ENCODE data around the gene MYRFL. TPM values are rescaled to one million over a fixed set of nuclear protein-coding genes. Genes with fewer than 3 reads are reported as not detected.

The MYRFL gene
- polyA plus RNA-seq, 3 donors: 1.6 to 4.9 (median 3.2) TPM

- no peak for DNase-seq (ENCODE audit: extremely low read depth in 1 of 11, low read depth in 9 of 11, low spot score in 4 of 11)
Observed at GRCh38 chr12:69918287-69918686, 93.3 kb downstream of the MYRFL start.

- no peak for DNase-seq (ENCODE audit: extremely low read depth in 1 of 11, low read depth in 9 of 11, low spot score in 4 of 11)
Observed at GRCh38 chr12:69919495-69919894, 94.5 kb downstream of the MYRFL start.

- no peak for DNase-seq (ENCODE audit: extremely low read depth in 1 of 11, low read depth in 9 of 11, low spot score in 4 of 11)
Observed at GRCh38 chr12:69921831-69922230, 96.8 kb downstream of the MYRFL start.

- no peak for DNase-seq (ENCODE audit: extremely low read depth in 1 of 11, low read depth in 9 of 11, low spot score in 4 of 11)
Observed at GRCh38 chr12:69922999-69923398, 98.0 kb downstream of the MYRFL start.

GRCh38 chr12:69925291-69925690 is 100.3 kb downstream of the MYRFL start:
- no peak for DNase-seq (ENCODE audit: extremely low read depth in 1 of 11, low read depth in 9 of 11, low spot score in 4 of 11)

- no peak for DNase-seq (ENCODE audit: extremely low read depth in 1 of 11, low read depth in 9 of 11, low spot score in 4 of 11)
Observed at GRCh38 chr12:69927164-69927563, 102.1 kb downstream of the MYRFL start.

GRCh38 chr12:69929125-69929524 is 104.1 kb downstream of the MYRFL start:
- no peak for DNase-seq (ENCODE audit: extremely low read depth in 1 of 11, low read depth in 9 of 11, low spot score in 4 of 11)

- DNase-seq (ENCODE audit: extremely low read depth in 1 of 11, low read depth in 9 of 11, low spot score in 4 of 11): no peak
Observed at GRCh38 chr12:69929531-69929930, 104.5 kb downstream of the MYRFL start.

- DNase-seq (ENCODE audit: extremely low read depth in 1 of 11, low read depth in 9 of 11, low spot score in 4 of 11): no peak
Observed at GRCh38 chr12:69931569-69931968, 106.5 kb downstream of the MYRFL start.

- DNase-seq (ENCODE audit: extremely low read depth in 1 of 11, low read depth in 9 of 11, low spot score in 4 of 11): no peak
Observed at GRCh38 chr12:69932154-69932553, 107.1 kb downstream of the MYRFL start.

- no peak for DNase-seq (ENCODE audit: extremely low read depth in 1 of 11, low read depth in 9 of 11, low spot score in 4 of 11)
Observed at GRCh38 chr12:69932676-69933552, 107.9 kb downstream of the MYRFL start.

- no peak for DNase-seq (ENCODE audit: extremely low read depth in 1 of 11, low read depth in 9 of 11, low spot score in 4 of 11)
Observed at GRCh38 chr12:69934011-69934410, 109.0 kb downstream of the MYRFL start.

- DNase-seq (ENCODE audit: extremely low read depth in 1 of 11, low read depth in 9 of 11, low spot score in 4 of 11): no peak
Observed at GRCh38 chr12:69935651-69936100, 110.6 kb downstream of the MYRFL start.

GRCh38 chr12:69936214-69936731 is 111.2 kb downstream of the MYRFL start:
- DNase-seq (ENCODE audit: extremely low read depth in 1 of 11, low read depth in 9 of 11, low spot score in 4 of 11): peak in 4 of 11 donors; percentile 20 to 54 (median 30)

GRCh38 chr12:69936766-69937165 is 111.7 kb downstream of the MYRFL start:
- no peak for DNase-seq (ENCODE audit: extremely low read depth in 1 of 11, low read depth in 9 of 11, low spot score in 4 of 11)

GRCh38 chr12:69947123-69947522 is 122.1 kb downstream of the MYRFL start:
- no peak for DNase-seq (ENCODE audit: extremely low read depth in 1 of 11, low read depth in 9 of 11, low spot score in 4 of 11)

- DNase-seq (ENCODE audit: extremely low read depth in 1 of 11, low read depth in 9 of 11, low spot score in 4 of 11): no peak
Observed at GRCh38 chr12:69947897-69948296, 122.9 kb downstream of the MYRFL start.

- DNase-seq (ENCODE audit: extremely low read depth in 1 of 11, low read depth in 9 of 11, low spot score in 4 of 11): no peak
Observed at GRCh38 chr12:69948851-69949250, 123.8 kb downstream of the MYRFL start.

- DNase-seq (ENCODE audit: extremely low read depth in 1 of 11, low read depth in 9 of 11, low spot score in 4 of 11): no peak
Observed at GRCh38 chr12:69949311-69950002, 124.4 kb downstream of the MYRFL start.

GRCh38 chr12:69951108-69951507 is 126.1 kb downstream of the MYRFL start:
- no peak for DNase-seq (ENCODE audit: extremely low read depth in 1 of 11, low read depth in 9 of 11, low spot score in 4 of 11)

Data from renal cortex interstitium (tissue), 11 donors.